SK-N-MC (cell line): ENCODE results near the gene OR8H3.

Source experiments
- DNase-seq: peaks from one replicate; pipeline ENCODE4 v3.0.0-alpha.2; 2011; ENCODE audit warnings: low read depth, low spot score
- H3K27ac ChIP-seq: fragments of 200-600 bp; sonication (generic); 2 replicates; pipeline ENCODE4 v1.5.1; 2016; ENCODE audit warnings: mixed run types
- H3K36me3 ChIP-seq: fragments of 200-600 bp; sonication (generic); 2 replicates; pipeline ENCODE4 v1.6.1; 2017; ENCODE audit warnings: antibody characterized with exemption, low read length, mixed read lengths; ENCODE audit not compliant: insufficient read depth
- H3K4me3 ChIP-seq: fragments of 200-600 bp; sonication (generic); 2 replicates; pipeline ENCODE4 v1.5.1; 2016
- H3K9ac ChIP-seq: fragments of 200-600 bp; sonication (generic); 2 replicates; pipeline ENCODE4 v1.8.0; 2017; ENCODE audit warnings: mixed run types, mixed read lengths; ENCODE audit not compliant: insufficient read length
- H3K9me3 ChIP-seq: fragments of 200-600 bp; sonication (generic); 2 replicates; pipeline ENCODE4 v1.6.1; 2017; ENCODE audit warnings: low read depth, mild to moderate bottlenecking, antibody characterized with exemption, low read length, moderate library complexity, mixed read lengths
- EZH2 ChIP-seq: fragments of 200-600 bp; sonication (generic); IDR thresholded peaks from one replicate; pipeline ENCODE4 v1.6.1; 2017; ENCODE audit warnings: antibody characterized with exemption
- FOXP2 ChIP-seq: optimal IDR thresholded peaks from 2 replicates; pipeline ENCODE3; 2011; ENCODE audit warnings: mild to moderate bottlenecking, moderate library complexity; ENCODE audit not compliant: insufficient read depth; ENCODE audit errors: extremely low read length, control extremely low read depth
- POLR2AphosphoS5 ChIP-seq: IDR thresholded peaks from 2 replicates; pipeline ENCODE4 v1.6.1; 2012; ENCODE audit warnings: mild to moderate bottlenecking, low read depth, low read length, borderline replicate concordance

Gene OR8H3

GRCh38 chr11:56163804-56164203 lies 41.6 kb downstream of the OR8H3 start:
- no peak overlapping the region for H3K4me3 ChIP-seq
- no peaks in the 10 kb centered on the region for H3K9me3 ChIP-seq
- no peak for TF ChIP-seq POLR2AphosphoS5
- TF ChIP-seq FOXP2, result no peak
- TF ChIP-seq EZH2, result no peak
- no peak for DNase-seq
- no peak overlapping the region for H3K27ac ChIP-seq
- H3K36me3 ChIP-seq, result no peaks in the 10 kb centered on the region
- no peak overlapping the region for H3K9ac ChIP-seq

GRCh38 chr11:56172256-56172830 lies 50.2 kb downstream of the OR8H3 start:
- no peak overlapping the region for H3K9ac ChIP-seq
- no peak for DNase-seq
- H3K4me3 ChIP-seq, result no peak overlapping the region
- TF ChIP-seq POLR2AphosphoS5 (no peak), FOXP2 (no peak), EZH2 (no peak)
- H3K27ac ChIP-seq, result no peak overlapping the region
- no peaks in the 10 kb centered on the region for H3K9me3 ChIP-seq
- H3K36me3 ChIP-seq, result no peaks in the 10 kb centered on the region
